Coronary artery (tissue), 2 donors: ENCODE data around the gene PLD3.
"Not testable (repeated sequence)": the region's sequence is repeated elsewhere in the genome, so short reads cannot be mapped to it uniquely, and the experiment has no call there.

Experiments
- DNase-seq: peaks from one replicate; pipeline ENCODE4 v3.0.0-alpha.2; 2017; ENCODE audit warnings: low spot score
- H3K27ac ChIP-seq, 2 donors: fragments of 200-600 bp; sonication (generic); one replicate each; pipeline ENCODE4 v1.5.1; 2016 to 2019
- H3K4me3 ChIP-seq: fragments of 200-600 bp; sonication (generic); 2 replicates; pipeline ENCODE4 v1.5.1; 2016; ENCODE audit warnings: mild to moderate bottlenecking, moderate library complexity
- CTCF ChIP-seq: fragments of 200-600 bp; sonication (generic); IDR thresholded peaks from one replicate; pipeline ENCODE4 v1.5.1; 2019; ENCODE audit warnings: antibody characterized with exemption

The PLD3 gene

GRCh38 chr19:40363069-40363468 lies 14.6 kb downstream of the PLD3 start:
- DNase-seq: no peak
- Histone ChIP-seq H3K27ac (no peak overlapping the region), H3K4me3 (no peak overlapping the region)
- no peak for TF ChIP-seq CTCF

- H3K4me3 ChIP-seq: no peak overlapping the region
- no peak for TF ChIP-seq CTCF
- H3K27ac ChIP-seq: no peak overlapping the region
- DNase-seq: no peak
These were observed 16.5 kb downstream of the PLD3 start for GRCh38 chr19:40365010-40365409.

- no peak for DNase-seq
- Histone ChIP-seq H3K27ac (peak overlapping the region in 1 of 2 donors; percentile 60), H3K4me3 (peak overlapping the region; percentile 58)
- no peak for TF ChIP-seq CTCF
These were observed 17.3 kb downstream of the PLD3 start for GRCh38 chr19:40365613-40366401.

- H3K4me3 ChIP-seq: no peak overlapping the region
- peak overlapping the region in 1 of 2 donors; percentile 16 for H3K27ac ChIP-seq
- TF ChIP-seq CTCF: no peak
- DNase-seq: no peak
These were observed 18.4 kb downstream of the PLD3 start for GRCh38 chr19:40366697-40367561.

GRCh38 chr19:40367577-40368434 lies 19.3 kb downstream of the PLD3 start:
- no peak for TF ChIP-seq CTCF
- H3K4me3 ChIP-seq: no peak overlapping the region
- no peak for DNase-seq
- H3K27ac ChIP-seq: no peak overlapping the region

GRCh38 chr19:40369797-40370196 lies 21.3 kb downstream of the PLD3 start:
- no peak overlapping the region for H3K27ac ChIP-seq
- TF ChIP-seq CTCF: no peak
- no peak for DNase-seq
- H3K4me3 ChIP-seq: no peak overlapping the region

- not testable (repeated sequence) for H3K27ac ChIP-seq, DNase-seq, H3K4me3 ChIP-seq
These were observed 21.8 kb downstream of the PLD3 start for GRCh38 chr19:40370253-40370652.
